CD4-positive, alpha-beta T cell treated with Interleukin-21 for 1 hour (primary cell): ENCODE results near the gene RPS4Y1.
A peak's percentile ranks its signal among the peaks of the same experiment; 100 is the strongest.
"Not testable (repeated sequence)": the region's sequence is repeated elsewhere in the genome, so short reads cannot be mapped to it uniquely, and the experiment has no call there.

Source experiments
- DNase-seq: peaks from one replicate; pipeline ENCODE4 v3.0.0-alpha.2; 2020

RPS4Y1 gene

DNA sequence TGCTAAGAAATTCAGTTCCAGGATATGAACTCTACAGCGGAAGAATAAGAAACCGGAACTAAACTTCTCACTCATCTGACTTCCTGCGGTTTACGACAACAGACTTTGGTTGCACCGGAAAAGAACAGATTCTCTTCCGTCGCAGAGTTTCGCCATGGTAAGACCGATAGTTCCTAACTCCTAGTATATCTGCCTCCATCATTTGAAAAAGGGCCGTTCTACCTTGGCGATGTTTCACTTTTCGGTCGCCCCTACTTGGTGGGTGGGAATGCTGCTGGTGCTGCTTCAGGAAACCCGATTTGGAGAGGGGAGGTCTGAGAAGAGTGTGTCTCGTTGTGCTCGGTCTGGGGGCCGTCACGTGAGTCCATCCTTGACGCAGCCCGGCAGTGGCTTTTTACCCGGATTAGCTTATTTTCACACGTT, at the start of gene RPS4Y1:
TSS of gene RPS4Y1 (plus strand) at position 132 of the 423 bp plus-strand sequence. CDS start at position 155, 23 bp downstream.
- peak; percentile 78 for DNase-seq

DNA sequence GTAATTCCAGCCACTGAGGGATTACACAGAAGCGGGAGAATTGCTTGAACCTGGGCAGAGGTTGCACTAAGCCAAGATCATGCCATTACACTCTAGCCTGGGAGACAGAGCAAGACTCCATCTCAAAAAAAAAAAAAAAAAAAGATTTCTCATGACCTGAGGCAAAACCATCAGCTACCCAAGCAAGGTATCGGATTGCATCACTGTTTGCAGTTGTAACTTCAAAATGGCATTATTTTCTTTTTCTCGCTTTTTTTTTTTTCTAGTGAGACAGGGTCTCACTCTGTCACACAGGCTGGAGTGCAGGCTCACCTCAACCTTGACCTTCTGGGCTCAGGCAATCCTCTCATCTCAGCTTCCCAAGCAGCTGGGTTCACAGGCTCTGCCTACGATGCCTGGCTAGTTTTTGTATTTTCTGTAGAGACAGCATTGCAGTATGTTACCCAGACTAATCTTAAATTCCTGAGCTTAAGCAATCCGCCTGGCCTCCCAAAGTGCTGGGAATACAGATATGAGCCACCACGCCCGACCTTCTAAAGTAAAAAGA, 44.4 kb upstream of the RPS4Y1 start:
- DNase-seq: no peak

DNA sequence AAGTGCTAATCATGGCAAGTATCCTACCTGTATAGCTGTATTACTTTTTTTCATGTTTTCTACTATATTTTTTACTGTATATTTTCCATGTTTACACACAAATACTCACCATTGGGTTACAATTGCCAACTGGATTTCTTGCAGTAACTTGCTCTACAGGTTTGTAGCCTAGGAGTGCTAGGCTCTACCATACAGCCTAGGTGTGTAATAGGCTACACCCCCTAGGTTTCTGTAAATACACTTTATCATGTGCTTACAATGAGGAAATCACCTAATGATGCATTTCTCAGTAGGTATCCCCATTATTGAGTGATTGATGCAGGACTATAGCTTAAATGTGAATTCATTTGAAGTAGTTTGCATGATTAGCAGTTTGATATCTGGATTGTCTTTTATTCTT, 43.4 kb upstream of the RPS4Y1 start:
- DNase-seq: no peak

GRCh38 chrY:2800246-2800645, 41.2 kb upstream of the RPS4Y1 start:
- peak; percentile 0 for DNase-seq

GRCh38 chrY:2817146-2817896, 24.1 kb upstream of the RPS4Y1 start:
- DNase-seq: not testable (repeated sequence)

DNA sequence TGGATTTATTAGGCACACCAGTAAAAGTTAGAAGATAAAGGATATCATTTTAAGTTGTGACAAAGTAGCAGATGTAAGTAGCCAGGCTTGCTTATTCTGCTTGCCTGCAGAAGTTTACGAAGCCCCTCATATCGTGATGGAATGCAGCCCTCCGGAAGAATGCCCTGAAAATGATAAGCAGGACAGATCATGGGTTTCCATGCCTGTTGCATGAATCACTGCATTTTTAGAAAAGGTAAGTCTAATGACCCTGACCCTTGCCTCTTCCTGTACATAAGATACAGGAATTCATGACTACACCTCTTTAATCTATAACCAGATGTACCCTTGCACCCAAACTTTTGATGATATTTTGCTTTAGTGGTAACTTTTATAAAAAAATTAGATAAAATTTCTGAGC, 16.9 kb upstream of the RPS4Y1 start:
- no peak for DNase-seq

- no peak for DNase-seq
Measured at GRCh38 chrY:2828497-2828896, 12.9 kb upstream of the RPS4Y1 start.

GRCh38 chrY:2835230-2835629, 6.2 kb upstream of the RPS4Y1 start:
- DNase-seq: no peak

GRCh38 chrY:2837078-2837477, 4.3 kb upstream of the RPS4Y1 start:
- DNase-seq: no peak

DNA sequence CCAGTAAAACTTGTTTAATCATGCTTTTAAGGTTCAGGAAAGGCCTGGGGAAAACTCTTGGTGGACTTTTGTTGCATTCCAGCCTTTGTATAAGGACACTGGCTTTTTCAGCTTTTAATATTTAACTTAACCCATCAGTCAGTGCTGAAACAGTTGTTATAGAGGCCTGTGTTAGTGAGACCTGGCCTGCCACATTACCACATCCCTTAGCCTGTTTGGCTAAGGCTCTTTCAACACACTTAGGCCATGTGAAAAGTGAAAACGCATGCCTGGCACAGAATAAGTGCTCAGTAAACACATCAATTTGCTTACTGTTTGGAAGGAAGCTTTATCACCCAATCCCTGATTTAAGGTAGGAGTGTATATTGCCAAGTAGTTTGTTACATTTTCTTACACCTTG, 3.5 kb upstream of the RPS4Y1 start:
- DNase-seq: no peak

DNA sequence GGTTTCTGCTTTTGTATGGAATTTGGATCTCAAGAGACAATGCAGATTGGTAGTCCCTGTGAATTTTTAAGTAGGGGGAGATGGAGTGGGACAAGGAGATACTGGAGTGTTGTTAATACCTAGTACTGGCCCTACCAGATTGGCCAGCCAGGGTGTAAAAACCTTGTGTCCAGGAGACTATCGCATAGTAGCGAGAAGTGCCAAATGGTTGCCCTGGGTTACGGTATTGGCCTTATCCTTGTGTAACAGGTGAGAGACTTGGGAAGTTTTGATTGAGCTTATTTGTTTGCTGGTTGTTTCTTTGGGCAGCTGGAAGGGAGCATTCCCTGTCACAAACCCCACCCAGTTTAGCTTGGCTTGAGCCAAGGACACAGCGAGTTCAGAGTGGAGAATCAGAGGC, 5.4 kb downstream of the RPS4Y1 start:
- DNase-seq: no peak

DNA sequence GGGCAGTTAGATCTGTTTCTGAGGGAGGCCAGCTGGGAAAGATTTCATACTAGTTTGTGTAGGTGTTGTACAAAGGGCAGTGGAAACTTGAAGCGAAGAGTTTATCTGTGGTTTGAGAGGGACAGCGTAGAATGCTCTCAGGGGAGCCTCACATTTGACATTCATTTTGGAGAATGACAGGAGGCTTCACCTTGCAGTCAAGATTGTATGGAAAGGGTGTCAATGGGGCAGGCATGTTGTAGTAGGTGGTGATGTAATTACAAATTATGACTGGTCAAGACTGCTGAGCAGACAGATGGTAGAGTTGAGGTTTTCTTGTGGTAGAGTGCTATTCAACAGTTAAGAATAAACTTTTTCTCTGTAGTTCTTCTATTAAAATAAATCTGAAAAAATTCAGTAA, 7.0 kb downstream of the RPS4Y1 start:
- DNase-seq: no peak

DNA sequence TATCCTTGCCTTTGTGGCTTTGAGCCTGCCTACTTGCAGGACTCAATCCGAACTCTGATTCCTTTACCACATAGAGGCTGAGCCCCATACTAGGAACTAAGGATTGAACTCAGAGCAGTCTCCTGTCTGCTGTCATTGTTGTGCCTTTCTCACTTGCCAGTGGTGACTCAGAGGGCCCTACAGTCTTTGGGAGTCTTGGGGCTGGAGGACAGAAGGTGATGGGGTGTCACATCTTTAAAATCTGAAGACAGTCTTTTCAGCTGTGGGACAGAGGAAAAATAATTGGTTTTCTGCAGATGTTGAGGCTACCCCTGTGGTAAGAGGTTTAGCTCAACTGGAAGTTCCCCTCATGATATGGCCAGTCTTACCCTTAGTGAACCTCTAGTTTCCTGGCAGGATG, 8.0 kb downstream of the RPS4Y1 start:
- DNase-seq: no peak

DNA sequence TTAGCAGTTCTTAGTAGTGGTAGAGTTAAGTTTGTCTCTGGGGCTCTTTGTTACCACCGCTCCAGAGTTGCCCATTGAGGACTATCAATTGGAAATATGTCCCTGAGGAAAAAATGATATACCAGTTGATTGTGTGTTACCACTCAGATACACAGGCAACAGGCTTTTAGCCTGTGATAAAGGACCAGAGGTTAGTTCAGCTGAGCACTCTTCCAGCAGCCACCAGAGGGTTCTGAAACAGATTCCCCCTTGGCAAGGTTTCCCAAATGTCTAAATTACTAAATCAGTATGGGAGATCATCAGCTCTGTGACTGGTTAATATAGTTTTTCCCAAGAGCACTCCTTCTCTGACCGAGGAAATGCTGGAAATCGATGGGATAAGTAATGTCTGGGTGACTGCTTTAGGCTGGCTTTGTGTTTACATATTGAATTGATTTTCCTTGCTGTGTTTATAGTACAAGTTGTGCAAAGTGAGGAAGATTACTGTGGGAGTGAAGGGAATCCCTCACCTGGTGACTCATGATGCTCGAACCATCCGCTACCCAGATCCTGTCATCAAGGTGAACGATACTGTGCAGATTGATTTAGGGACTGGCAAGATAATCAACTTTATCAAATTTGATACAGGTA, 12.9 kb downstream of the RPS4Y1 start:
- DNase-seq: no peak

DNA sequence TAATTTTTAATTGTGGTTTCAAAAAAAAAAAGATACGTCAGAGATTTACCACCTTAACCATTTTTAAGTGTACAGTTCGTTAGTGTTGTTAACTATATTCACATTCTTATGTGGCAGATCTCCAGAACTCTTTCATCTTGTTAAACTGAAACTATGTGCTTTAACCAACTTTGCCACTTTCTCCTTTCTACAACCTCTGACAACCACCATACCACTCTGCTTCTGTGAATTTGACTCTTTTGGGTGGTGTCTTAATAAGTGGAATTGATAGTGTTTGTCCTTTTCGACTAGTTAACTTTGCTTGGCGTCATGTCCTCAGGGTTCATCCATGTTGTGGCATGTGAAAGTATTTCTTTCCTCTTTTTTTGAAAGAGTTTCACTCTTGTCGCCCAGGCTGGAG, 15.7 kb downstream of the RPS4Y1 start:
- no peak for DNase-seq

DNA sequence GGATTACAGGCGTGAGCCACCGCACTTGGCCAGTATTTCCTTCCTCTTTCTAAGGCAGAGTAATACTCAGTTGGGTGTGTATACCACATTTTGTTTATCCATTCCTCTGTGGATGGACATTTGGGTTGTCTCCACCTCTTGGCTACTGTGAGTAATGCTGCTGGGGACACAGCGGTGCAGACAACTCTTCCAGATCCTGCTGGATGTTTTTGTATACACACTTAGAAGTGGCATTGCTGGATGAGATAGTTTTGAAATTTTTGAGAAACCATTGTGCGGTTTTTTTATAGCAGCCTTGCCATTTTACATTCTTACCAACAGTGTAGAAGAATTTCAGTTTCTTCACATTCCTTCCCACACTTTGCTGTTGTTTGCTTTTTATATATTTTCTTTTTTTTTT, 16.3 kb downstream of the RPS4Y1 start:
- no peak for DNase-seq

GRCh38 chrY:2859782-2860181, 18.4 kb downstream of the RPS4Y1 start:
- DNase-seq: no peak

GRCh38 chrY:2860511-2860910, 19.1 kb downstream of the RPS4Y1 start:
- DNase-seq: no peak

DNA sequence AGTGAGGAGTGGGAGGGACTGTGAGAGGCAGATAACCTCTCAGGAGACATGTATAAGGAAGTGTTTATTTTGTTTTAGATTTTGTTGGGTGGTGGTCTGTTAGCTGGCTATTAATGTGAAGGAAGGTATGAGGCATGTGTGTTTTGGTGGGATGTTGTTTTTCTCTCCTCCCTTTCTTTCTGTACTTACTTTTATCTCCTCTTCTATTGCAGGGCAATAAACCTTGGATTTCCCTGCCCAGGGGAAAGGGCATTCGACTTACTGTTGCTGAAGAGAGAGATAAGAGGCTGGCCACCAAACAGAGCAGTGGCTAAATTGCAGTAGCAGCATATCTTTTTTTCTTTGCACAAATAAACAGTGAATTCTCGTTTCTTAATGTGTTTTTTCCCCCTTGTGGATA, 25.2 kb downstream of the RPS4Y1 start:
- DNase-seq: no peak

DNA sequence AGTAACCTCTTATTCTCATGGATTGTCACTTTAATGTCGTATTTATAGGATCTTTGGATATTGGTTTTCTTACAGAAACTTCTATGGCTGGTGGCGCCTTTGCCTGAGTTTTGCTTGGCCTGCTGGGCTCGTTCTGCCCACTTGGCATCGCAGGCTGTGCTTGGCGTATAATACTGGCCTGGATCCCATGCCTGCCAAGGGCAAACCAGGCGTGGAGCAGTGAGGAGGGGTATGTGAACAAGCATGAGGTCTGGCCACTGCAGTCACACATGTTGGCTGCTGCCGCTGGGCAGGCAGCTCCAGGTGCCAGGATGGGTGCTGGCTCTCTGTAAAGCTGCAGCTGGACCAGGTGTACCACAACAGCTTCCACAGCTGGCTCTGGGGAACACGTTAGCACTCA, 26.1 kb downstream of the RPS4Y1 start:
- no peak for DNase-seq

DNA sequence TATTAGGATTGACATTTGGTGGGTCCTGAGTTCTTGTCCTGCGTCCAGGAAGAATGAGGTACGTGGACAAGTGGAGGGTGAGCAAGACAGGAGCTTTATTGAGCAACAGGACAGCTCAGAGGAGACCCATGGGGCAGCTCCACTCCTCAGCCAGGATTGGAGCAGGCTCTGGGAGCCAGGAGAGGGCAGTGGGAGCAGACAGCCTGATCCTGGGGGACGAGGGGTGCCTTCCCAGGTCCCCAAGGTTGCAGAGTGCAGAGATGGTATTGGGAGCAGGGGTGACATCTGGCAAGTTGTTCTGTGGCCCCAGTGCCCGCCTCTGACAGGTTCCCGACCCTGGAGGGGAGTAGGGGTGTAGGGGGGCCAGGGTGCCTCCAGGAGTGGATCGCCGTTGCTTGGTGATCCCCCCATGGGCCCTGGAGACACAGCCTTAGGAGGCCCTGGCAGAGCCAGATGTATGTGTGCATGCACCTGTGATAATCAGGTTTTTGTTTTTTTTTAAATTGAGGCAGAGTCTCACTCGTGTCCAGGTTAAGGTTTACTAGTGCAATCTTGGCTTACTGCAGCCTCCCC, 26.7 kb downstream of the RPS4Y1 start:
- DNase-seq: no peak

DNA sequence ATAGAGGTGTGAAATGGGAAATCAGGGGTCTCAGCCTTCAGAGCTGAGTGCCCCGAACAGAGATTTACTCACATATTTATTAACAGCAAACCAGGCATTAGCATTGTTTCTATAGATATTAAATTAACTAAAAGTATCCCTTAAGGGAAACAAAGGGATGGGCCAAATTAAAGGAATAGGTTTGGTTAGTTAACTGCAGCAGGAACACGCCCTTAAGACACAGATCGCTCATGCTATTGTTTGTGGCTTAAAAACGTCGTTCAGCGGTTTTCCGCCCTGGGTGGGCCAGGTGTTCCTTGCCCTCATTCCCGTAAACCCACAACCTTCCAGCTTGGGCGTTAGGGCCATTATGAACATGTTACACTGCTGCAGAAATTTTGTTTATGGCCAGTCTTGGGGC, 30.8 kb downstream of the RPS4Y1 start:
- not testable (repeated sequence) for DNase-seq

DNA sequence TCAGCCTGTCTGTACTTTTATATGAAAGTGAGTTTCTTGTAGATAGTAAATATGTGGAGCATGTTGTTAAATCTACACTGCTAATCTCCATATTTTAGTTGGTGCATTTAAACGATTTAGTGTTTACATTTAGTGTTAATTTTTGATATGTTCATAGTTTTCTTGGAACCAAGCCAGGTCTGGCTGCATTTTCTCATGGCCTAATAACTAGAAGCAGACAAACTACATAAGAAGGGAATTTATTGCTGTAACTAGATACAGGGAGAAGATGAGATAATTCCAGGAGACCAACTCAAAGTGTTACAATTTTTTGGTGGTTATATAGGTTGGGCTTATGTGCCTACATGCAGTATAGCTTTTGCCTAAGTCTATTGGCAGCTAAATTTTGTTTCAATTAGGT, 32.8 kb downstream of the RPS4Y1 start:
- DNase-seq: no peak

GRCh38 chrY:2883561-2883960, 42.2 kb downstream of the RPS4Y1 start:
- DNase-seq: no peak
